Left lung (tissue), 10 donors: ENCODE results near the gene ITIH2. TPM values are rescaled to one million over a fixed set of nuclear protein-coding genes. Genes with fewer than 3 reads are reported as not detected.
A peak's percentile ranks its signal among the peaks of the same experiment; 100 is the strongest.

Source experiments
- ATAC-seq: fragments of 200-7000 bp; cut with Tn5 transposase; one replicate; pipeline ENCODE4 v1.9.1; 2020; ENCODE audit warnings: moderate library complexity
- DNase-seq, 4 donors: peaks; one replicate each; pipeline ENCODE4 v3.0.0-alpha.2; 2013 to 2020
- H3K27ac ChIP-seq, 2 donors: fragments of 200-600 bp; sonication (generic) in 1 of 2; one replicate each; pipeline versions ENCODE4 v1.5.0 to v1.8.0; 2020 to 2021
- H3K27me3 ChIP-seq, 2 donors: fragments of 200-600 bp; sonication (generic) in 1 of 2; one replicate each; pipeline versions ENCODE4 v1.5.0 to v1.8.0; 2020 to 2021
- H3K36me3 ChIP-seq, 2 donors: fragments of 200-600 bp; sonication (generic) in 1 of 2; one replicate each; pipeline versions ENCODE4 v1.5.0 to v1.8.0; 2020 to 2021
- H3K4me1 ChIP-seq, 2 donors: fragments of 200-600 bp; one replicate each; pipeline ENCODE4 v1.8.0; 2021
- H3K4me3 ChIP-seq, 2 donors: fragments of 200-600 bp; sonication (generic) in 1 of 2; one replicate each; pipeline versions ENCODE4 v1.5.0 to v1.8.0; 2020 to 2021; ENCODE audit warnings: mild to moderate bottlenecking in 1 of 2
- H3K9me3 ChIP-seq, 2 donors: fragments of 200-600 bp; sonication (generic) in 1 of 2; one replicate each; pipeline versions ENCODE4 v1.5.0 to v1.8.0; 2020 to 2021
- intact Hi-C, 2 donors: fragments of 100-400 bp; cut with DNase I; formaldehyde crosslinking; loops; one replicate each; pipeline versions ENCODE4 v1.11.2 to v1.14.2; 2022
- polyA plus RNA-seq, 6 donors: library from polyadenylated mRNA; unstranded; fragments of 120-200 nt; gene quantifications; one replicate each; pipeline ENCODE4 v1.2.1, GENCODE V29; 2013; ENCODE audit not compliant: insufficient read length in 6 of 6
- total RNA-seq, 2 donors: library from RNA; stranded (reverse); fragmentation: NEBNext Ultra II Directional; extraction: Animal tissue kit (Norgen Biotek cat#: 25700); gene quantifications; one replicate each; pipeline ENCODE4 v1.2.1, GENCODE V29; 2021
- TF ChIP-seq, protein P1 (sequence below), 2 donors: fragments of 200-600 bp; sonication (generic) in 1 of 2; IDR thresholded peaks; one replicate each; pipeline versions ENCODE4 v1.5.0 to v1.8.0; 2021; ENCODE audit warnings: antibody characterized with exemption in 2 of 2
- donor health status: DM: no; HTN: yes; CAD: no.
- donor health status: DM: no; HTN: no; CAD: no.

Gene ITIH2
- total and polyA plus RNA-seq, 8 donors = 0.55 to 2.7 (median 1.3) TPM; not detected in 1

GRCh38 chr10:7697426-7697825, 5.7 kb upstream of the ITIH2 start:
- Histone ChIP-seq H3K9me3 (peaks cover 0 to 8% of the 10 kb centered on the region in 2 donors), H3K36me3 (no peaks in the 10 kb centered on the region), H3K4me1 (no peaks in the 10 kb centered on the region), H3K27me3 (peaks cover 0 to 8% of the 10 kb centered on the region in 2 donors), H3K27ac (no peak overlapping the region), H3K4me3 (no peak overlapping the region)
- intact Hi-C loops = no loop called here
- ATAC-seq (no peak), DNase-seq (no peak)
- TF ChIP-seq, protein P1, sequence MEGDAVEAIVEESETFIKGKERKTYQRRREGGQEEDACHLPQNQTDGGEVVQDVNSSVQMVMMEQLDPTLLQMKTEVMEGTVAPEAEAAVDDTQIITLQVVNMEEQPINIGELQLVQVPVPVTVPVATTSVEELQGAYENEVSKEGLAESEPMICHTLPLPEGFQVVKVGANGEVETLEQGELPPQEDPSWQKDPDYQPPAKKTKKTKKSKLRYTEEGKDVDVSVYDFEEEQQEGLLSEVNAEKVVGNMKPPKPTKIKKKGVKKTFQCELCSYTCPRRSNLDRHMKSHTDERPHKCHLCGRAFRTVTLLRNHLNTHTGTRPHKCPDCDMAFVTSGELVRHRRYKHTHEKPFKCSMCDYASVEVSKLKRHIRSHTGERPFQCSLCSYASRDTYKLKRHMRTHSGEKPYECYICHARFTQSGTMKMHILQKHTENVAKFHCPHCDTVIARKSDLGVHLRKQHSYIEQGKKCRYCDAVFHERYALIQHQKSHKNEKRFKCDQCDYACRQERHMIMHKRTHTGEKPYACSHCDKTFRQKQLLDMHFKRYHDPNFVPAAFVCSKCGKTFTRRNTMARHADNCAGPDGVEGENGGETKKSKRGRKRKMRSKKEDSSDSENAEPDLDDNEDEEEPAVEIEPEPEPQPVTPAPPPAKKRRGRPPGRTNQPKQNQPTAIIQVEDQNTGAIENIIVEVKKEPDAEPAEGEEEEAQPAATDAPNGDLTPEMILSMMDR (IDR thresholded peaks at IDR 0.05) = no peak

GRCh38 chr10:7700577-7701125, 2.5 kb upstream of the ITIH2 start:
- DNase-seq = no peak
- Histone ChIP-seq H3K9me3 (no peaks in the 10 kb centered on the region), H3K36me3 (no peaks in the 10 kb centered on the region), H3K27ac (no peak overlapping the region), H3K4me1 (no peaks in the 10 kb centered on the region), H3K4me3 (no peak overlapping the region), H3K27me3 (peaks cover 0 to 25% of the 10 kb centered on the region in 2 donors)
- no peak for ATAC-seq
- intact Hi-C loops = no loop called here
- TF ChIP-seq, protein P1 (IDR thresholded peaks at IDR 0.05) = no peak

DNA sequence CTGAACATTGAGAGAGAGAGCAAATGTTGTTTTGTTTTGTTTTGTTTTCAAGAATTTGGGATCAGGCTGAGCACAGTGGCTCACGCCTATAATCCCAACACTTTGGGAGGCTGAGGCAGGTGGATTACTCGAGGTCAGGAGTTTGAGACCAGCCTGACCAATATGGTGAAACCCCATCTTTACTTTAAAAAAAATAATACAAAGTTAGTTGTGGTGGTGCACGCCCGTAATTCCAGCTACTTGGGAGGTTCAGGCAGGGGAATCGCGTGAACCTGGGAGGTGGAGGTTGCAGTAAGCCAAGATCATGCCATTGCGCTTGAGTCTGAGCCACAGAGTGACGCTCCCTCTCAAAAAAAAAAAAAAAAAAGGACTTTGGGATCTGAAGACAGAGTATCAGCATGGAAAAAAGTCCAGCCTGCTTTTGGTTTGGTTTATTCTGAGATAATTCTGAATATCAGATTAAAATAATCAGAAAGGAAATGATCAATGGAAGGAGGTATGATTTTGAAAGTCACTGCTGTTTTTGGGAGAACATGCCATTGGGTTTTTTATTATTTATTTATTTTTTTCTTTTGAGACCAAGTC, 1.9 kb upstream of the ITIH2 start:
- intact Hi-C loops = no loop called here
- peaks cover 0 to 31% of the 10 kb centered on the region in 2 donors for H3K27me3 ChIP-seq

DNA sequence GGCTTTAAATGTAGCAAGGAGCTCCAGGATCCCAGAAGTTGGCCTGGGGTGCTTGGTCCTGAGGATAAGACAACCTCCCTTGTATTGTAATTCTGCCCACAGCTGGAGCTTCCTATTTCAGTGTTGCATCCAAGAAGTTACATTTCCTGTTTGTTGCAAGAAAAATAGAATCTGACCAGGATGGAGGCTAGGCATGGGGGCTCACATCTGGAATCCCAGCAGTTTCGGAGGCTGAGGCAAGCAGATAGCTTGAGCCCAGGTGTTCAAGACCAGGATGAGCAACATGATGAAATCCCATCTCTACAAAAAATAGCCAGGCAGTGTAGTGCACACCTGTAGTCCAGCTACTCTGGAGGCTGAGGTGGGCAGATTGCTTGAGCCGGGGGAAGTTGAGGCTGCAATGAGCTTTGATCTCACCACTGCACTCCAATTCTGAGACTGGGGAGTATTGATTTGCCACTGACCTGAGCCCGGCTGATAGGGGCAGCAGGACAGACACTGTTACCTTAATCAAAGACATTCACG, 766 bp upstream of the ITIH2 start:
- Histone ChIP-seq H3K27me3 (peaks cover 0 to 40% of the 10 kb centered on the region in 2 donors), H3K27ac (no peak overlapping the region), H3K4me3 (no peak overlapping the region), H3K36me3 (no peaks in the 10 kb centered on the region), H3K9me3 (no peaks in the 10 kb centered on the region), H3K4me1 (no peaks in the 10 kb centered on the region)
- intact Hi-C loops = no loop called here
- TF ChIP-seq, protein P1 (IDR thresholded peaks at IDR 0.05) = no peak
- ATAC-seq = no peak
- no peak for DNase-seq

More for the DNA sequence above, 1.9 kb upstream of the ITIH2 start:
- ATAC-seq (no peak), DNase-seq (no peak)
- Histone ChIP-seq H3K36me3 (no peaks in the 10 kb centered on the region), H3K4me3 (no peak overlapping the region), H3K4me1 (no peaks in the 10 kb centered on the region), H3K9me3 (no peaks in the 10 kb centered on the region), H3K27ac (no peak overlapping the region)
- TF ChIP-seq, protein P1 (IDR thresholded peaks at IDR 0.05) = no peak

- Histone ChIP-seq H3K36me3 (no peaks in the 10 kb centered on the region), H3K4me1 (no peaks in the 10 kb centered on the region), H3K27ac (no peak overlapping the region), H3K27me3 (peaks cover 0 to 44% of the 10 kb centered on the region in 2 donors), H3K4me3 (no peak overlapping the region), H3K9me3 (no peaks in the 10 kb centered on the region)
- TF ChIP-seq, protein P1 (IDR thresholded peaks at IDR 0.05) = no peak
- DNase-seq (no peak), ATAC-seq (peak; percentile 35)
- intact Hi-C loops = no loop called here
Observed at GRCh38 chr10:7704071-7705016, 1.2 kb downstream of the ITIH2 start.
